ENCODE measurements around the gene LAX1.
"Not testable (repeated sequence)": the region's sequence is repeated elsewhere in the genome, so short reads cannot be mapped to it uniquely, and the experiment has no call there.

LAX1 gene

GRCh38 chr1:203756036-203756435, 8.9 kb upstream of the LAX1 start:
- peaks cover 35% of the 10 kb centered on the region for H3K4me1 Mint-ChIP-seq (ENCODE audit: low read depth)
- H3K27ac Mint-ChIP-seq: peak overlapping the region; percentile 40
- DNase-seq: no peak
- H3K4me3 Mint-ChIP-seq: no peak overlapping the region
- H3K9me3 Mint-ChIP-seq: no peaks in the 10 kb centered on the region
- H3K36me3 Mint-ChIP-seq (ENCODE audit: low read depth): no peaks in the 10 kb centered on the region
- no peaks in the 10 kb centered on the region for H3K27me3 Mint-ChIP-seq

- not testable (repeated sequence) for H3K4me3 Mint-ChIP-seq; H3K36me3 Mint-ChIP-seq (ENCODE audit: low read depth); DNase-seq; H3K9me3 Mint-ChIP-seq; H3K27me3 Mint-ChIP-seq; H3K27ac Mint-ChIP-seq
- H3K4me1 Mint-ChIP-seq (ENCODE audit: low read depth): peaks cover 42% of the 10 kb centered on the region
These were observed 6.2 kb upstream of the LAX1 start for GRCh38 chr1:203758749-203759148.

- Mint-ChIP-seq H3K27ac (no peak overlapping the region), H3K27me3 (no peaks in the 10 kb centered on the region), H3K4me1 (ENCODE audit: low read depth) (peaks cover 41% of the 10 kb centered on the region), H3K9me3 (no peaks in the 10 kb centered on the region), H3K4me3 (no peak overlapping the region), H3K36me3 (ENCODE audit: low read depth) (peaks cover 5% of the 10 kb centered on the region)
- no peak for DNase-seq
These were observed 4.5 kb upstream of the LAX1 start for GRCh38 chr1:203760506-203760905.

GRCh38 chr1:203761958-203762357, 3.0 kb upstream of the LAX1 start:
- not testable (repeated sequence) for DNase-seq, H3K27me3 Mint-ChIP-seq, H3K4me3 Mint-ChIP-seq, H3K9me3 Mint-ChIP-seq
- H3K4me1 Mint-ChIP-seq (ENCODE audit: low read depth): peaks cover 36% of the 10 kb centered on the region
- peaks cover 13% of the 10 kb centered on the region for H3K36me3 Mint-ChIP-seq (ENCODE audit: low read depth)
- peak overlapping the region; percentile 24 for H3K27ac Mint-ChIP-seq

- H3K36me3 Mint-ChIP-seq (ENCODE audit: low read depth): peaks cover 18% of the 10 kb centered on the region
- no peaks in the 10 kb centered on the region for H3K27me3 Mint-ChIP-seq
- no peak for DNase-seq
- H3K27ac Mint-ChIP-seq: peak overlapping the region; percentile 100
- peak overlapping the region; percentile 8 for H3K4me3 Mint-ChIP-seq
- H3K4me1 Mint-ChIP-seq (ENCODE audit: low read depth): peaks cover 46% of the 10 kb centered on the region
- H3K9me3 Mint-ChIP-seq: no peaks in the 10 kb centered on the region
These were observed 1.5 kb upstream of the LAX1 start for GRCh38 chr1:203763505-203763904.

GRCh38 chr1:203764105-203765028, 616 bp upstream of the LAX1 start:
- peaks cover 27% of the 10 kb centered on the region for H3K36me3 Mint-ChIP-seq (ENCODE audit: low read depth)
- peak overlapping the region; percentile 93 for H3K4me3 Mint-ChIP-seq
- DNase-seq: no peak
- no peaks in the 10 kb centered on the region for H3K9me3 Mint-ChIP-seq
- peak overlapping the region; percentile 100 for H3K27ac Mint-ChIP-seq
- H3K4me1 Mint-ChIP-seq (ENCODE audit: low read depth): peaks cover 49% of the 10 kb centered on the region
- no peaks in the 10 kb centered on the region for H3K27me3 Mint-ChIP-seq

- peaks cover 49% of the 10 kb centered on the region for H3K4me1 Mint-ChIP-seq (ENCODE audit: low read depth)
- peak overlapping the region; percentile 77 for H3K27ac Mint-ChIP-seq
- H3K9me3 Mint-ChIP-seq: no peaks in the 10 kb centered on the region
- H3K36me3 Mint-ChIP-seq (ENCODE audit: low read depth): peaks cover 59% of the 10 kb centered on the region
- H3K27me3 Mint-ChIP-seq: no peaks in the 10 kb centered on the region
- peak overlapping the region; percentile 16 for H3K4me3 Mint-ChIP-seq
- DNase-seq: no peak
These were observed 3.3 kb downstream of the LAX1 start for GRCh38 chr1:203768256-203768655.

GRCh38 chr1:203769505-203770343, 4.7 kb downstream of the LAX1 start:
- Mint-ChIP-seq H3K4me3 (no peak overlapping the region), H3K9me3 (no peaks in the 10 kb centered on the region)

GRCh38 chr1:203771901-203772301, 6.9 kb downstream of the LAX1 start:
- H3K4me1 Mint-ChIP-seq (ENCODE audit: low read depth): peaks cover 39% of the 10 kb centered on the region
- peaks cover 82% of the 10 kb centered on the region for H3K36me3 Mint-ChIP-seq (ENCODE audit: low read depth)
- H3K27ac Mint-ChIP-seq: peak overlapping the region; percentile 47
- H3K9me3 Mint-ChIP-seq: no peaks in the 10 kb centered on the region
- DNase-seq: no peak
- H3K4me3 Mint-ChIP-seq: no peak overlapping the region
- H3K27me3 Mint-ChIP-seq: no peaks in the 10 kb centered on the region

More at GRCh38 chr1:203769505-203770343, 4.7 kb downstream of the LAX1 start:
- no peaks in the 10 kb centered on the region for H3K27me3 Mint-ChIP-seq
- peak overlapping the region; percentile 81 for H3K27ac Mint-ChIP-seq
- H3K36me3 Mint-ChIP-seq (ENCODE audit: low read depth): peaks cover 74% of the 10 kb centered on the region
- DNase-seq: no peak
- peaks cover 35% of the 10 kb centered on the region for H3K4me1 Mint-ChIP-seq (ENCODE audit: low read depth)

- Mint-ChIP-seq H3K27me3 (no peaks in the 10 kb centered on the region), H3K27ac (peak overlapping the region; percentile 60), H3K4me3 (no peak overlapping the region), H3K4me1 (ENCODE audit: low read depth) (peaks cover 41% of the 10 kb centered on the region), H3K36me3 (ENCODE audit: low read depth) (peaks cover 88% of the 10 kb centered on the region), H3K9me3 (no peaks in the 10 kb centered on the region)
- no peak for DNase-seq
These were observed 7.9 kb downstream of the LAX1 start for GRCh38 chr1:203772836-203773235.

GRCh38 chr1:203776636-203777035, 11.7 kb downstream of the LAX1 start:
- H3K27ac Mint-ChIP-seq: peak overlapping the region; percentile 72
- H3K4me1 Mint-ChIP-seq (ENCODE audit: low read depth): peaks cover 24% of the 10 kb centered on the region
- H3K36me3 Mint-ChIP-seq (ENCODE audit: low read depth): peaks cover 67% of the 10 kb centered on the region
- no peaks in the 10 kb centered on the region for H3K27me3 Mint-ChIP-seq
- no peaks in the 10 kb centered on the region for H3K9me3 Mint-ChIP-seq
- no peak for DNase-seq
- no peak overlapping the region for H3K4me3 Mint-ChIP-seq

- Mint-ChIP-seq H3K4me3 (no peak overlapping the region), H3K27ac (peak overlapping the region; percentile 64), H3K9me3 (no peaks in the 10 kb centered on the region), H3K4me1 (ENCODE audit: low read depth) (peaks cover 24% of the 10 kb centered on the region), H3K27me3 (no peaks in the 10 kb centered on the region), H3K36me3 (ENCODE audit: low read depth) (peaks cover 60% of the 10 kb centered on the region)
- DNase-seq: no peak
These were observed 12.6 kb downstream of the LAX1 start for GRCh38 chr1:203777596-203777995.

GRCh38 chr1:203778146-203778545, 13.2 kb downstream of the LAX1 start:
- Mint-ChIP-seq H3K36me3 (ENCODE audit: low read depth) (peaks cover 54% of the 10 kb centered on the region), H3K27ac (peak overlapping the region; percentile 64), H3K9me3 (no peaks in the 10 kb centered on the region), H3K4me3 (no peak overlapping the region), H3K4me1 (ENCODE audit: low read depth) (peaks cover 24% of the 10 kb centered on the region), H3K27me3 (no peaks in the 10 kb centered on the region)
- DNase-seq: no peak

- Mint-ChIP-seq H3K4me3 (no peak overlapping the region), H3K27ac (no peak overlapping the region), H3K27me3 (no peaks in the 10 kb centered on the region), H3K36me3 (ENCODE audit: low read depth) (peaks cover 48% of the 10 kb centered on the region), H3K9me3 (no peaks in the 10 kb centered on the region), H3K4me1 (ENCODE audit: low read depth) (peaks cover 24% of the 10 kb centered on the region)
- DNase-seq: no peak
These were observed 13.8 kb downstream of the LAX1 start for GRCh38 chr1:203778789-203779188.

- H3K27me3 Mint-ChIP-seq: no peaks in the 10 kb centered on the region
- H3K4me3 Mint-ChIP-seq: no peak overlapping the region
- peaks cover 11% of the 10 kb centered on the region for H3K4me1 Mint-ChIP-seq (ENCODE audit: low read depth)
- DNase-seq: no peak
- no peaks in the 10 kb centered on the region for H3K9me3 Mint-ChIP-seq
- H3K36me3 Mint-ChIP-seq (ENCODE audit: low read depth): peaks cover 16% of the 10 kb centered on the region
- no peak overlapping the region for H3K27ac Mint-ChIP-seq
These were observed 17.0 kb downstream of the LAX1 start for GRCh38 chr1:203781962-203782361.

Data from activated T-cell treated with anti-CD3 and anti-CD28 coated beads, Interleukin-2, amount 50 U/mL, for 24 hours (primary cell).